ENCODE results near the gene SPDYC.
"Not testable (repeated sequence)": the region's sequence is repeated elsewhere in the genome, so short reads cannot be mapped to it uniquely, and the experiment has no call there.

The SPDYC gene

DNA sequence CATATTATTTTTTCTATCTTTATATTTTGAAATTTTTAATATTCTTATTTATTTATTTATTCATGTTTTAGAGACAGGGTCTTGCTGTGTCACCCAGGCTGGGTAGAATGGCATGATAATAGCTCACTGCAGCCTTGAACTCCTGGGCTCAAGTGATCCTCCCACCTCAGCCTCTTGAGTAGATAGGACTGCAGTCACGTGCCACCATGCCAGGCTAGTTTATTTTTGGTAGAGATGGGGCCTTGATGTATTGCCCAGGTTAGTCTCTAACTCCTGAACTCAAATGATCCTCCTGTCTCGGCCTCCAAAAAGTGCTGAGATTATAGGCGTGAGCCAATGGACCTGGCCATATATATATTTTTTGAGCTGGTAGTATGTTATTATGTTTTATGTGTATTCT lies 2.4 kb upstream of the SPDYC start:
- DNase-seq (ENCODE audit: low read depth in 2 of 2): no peak

- DNase-seq (ENCODE audit: low read depth in 2 of 2): no peak
Measured at GRCh38 chr11:65169164-65169641, 830 bp upstream of the SPDYC start.

- DNase-seq (ENCODE audit: low read depth in 2 of 2): no peak
Measured at GRCh38 chr11:65172600-65172999, 2.6 kb downstream of the SPDYC start.

DNA sequence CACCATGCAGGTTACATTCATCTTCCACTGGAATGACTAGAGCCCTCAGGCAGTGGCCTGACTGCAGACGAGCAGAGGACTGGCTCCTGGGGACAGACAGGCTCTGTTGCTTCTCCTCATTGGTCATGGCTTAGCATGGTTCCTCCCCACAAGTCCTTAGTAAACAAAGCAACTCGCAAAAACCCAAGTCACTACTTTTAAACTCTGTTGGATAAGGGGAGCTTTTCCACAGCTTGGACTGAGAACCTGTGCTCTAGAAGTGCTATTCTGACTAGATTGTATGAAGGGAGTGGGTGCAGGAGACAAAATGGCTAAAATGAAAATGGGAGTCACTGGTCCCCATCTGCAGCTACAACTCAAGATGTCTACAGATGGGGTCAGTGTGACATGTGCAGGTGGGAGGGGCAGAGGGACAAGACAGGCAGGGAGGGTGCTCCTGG lies 4.6 kb downstream of the SPDYC start:
- not testable (repeated sequence) for DNase-seq (ENCODE audit: low read depth in 2 of 2)

- DNase-seq (ENCODE audit: low read depth in 2 of 2): peak in 1 of 2 donors; percentile 25
Measured at GRCh38 chr11:65180877-65181568, 11.0 kb downstream of the SPDYC start.

DNA sequence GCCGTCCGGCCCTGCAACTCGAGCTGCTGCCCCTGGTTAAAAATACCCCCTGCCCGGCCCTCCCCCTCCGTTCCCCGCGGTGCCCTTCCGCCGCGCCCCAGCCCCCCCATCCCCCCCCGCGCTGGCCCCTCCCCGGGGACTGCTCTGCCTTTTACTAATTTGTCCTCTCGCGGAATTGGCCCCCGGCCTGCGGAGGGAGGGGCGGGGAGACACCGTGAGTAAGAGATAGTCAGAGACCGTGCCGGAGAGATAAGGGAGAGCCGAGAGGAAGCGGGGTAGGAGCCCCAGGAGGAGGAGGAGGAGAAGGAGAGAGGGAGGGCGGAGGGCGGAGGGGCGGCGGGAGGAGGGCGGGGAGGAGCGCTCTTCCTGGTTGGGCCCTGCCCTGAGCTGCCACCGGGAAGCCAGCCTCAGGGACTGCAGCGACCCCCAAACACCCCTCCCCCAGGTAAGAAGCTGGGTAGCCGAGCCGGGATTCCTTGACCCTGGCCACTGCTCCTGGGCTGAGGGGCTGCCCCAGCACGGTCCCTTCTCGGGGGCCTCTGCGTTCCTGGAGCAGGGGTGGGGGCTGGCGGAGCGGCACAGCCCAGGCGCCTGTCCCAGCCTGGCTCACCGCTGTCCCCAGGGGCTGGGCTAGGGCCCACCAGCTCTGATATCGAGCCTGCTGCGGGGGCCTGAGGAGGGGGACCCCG lies 11.7 kb downstream of the SPDYC start, which contains the start of gene CAPN1:
Gene CAPN1 (plus strand): TSS at position 360 of the 689 bp plus-strand sequence. CDS start 774 bp downstream, outside the sequence.
- DNase-seq (ENCODE audit: low read depth in 2 of 2): peak; percentile 32 to 48

- DNase-seq (ENCODE audit: low read depth in 2 of 2): no peak
Measured at GRCh38 chr11:65182258-65183170, 12.5 kb downstream of the SPDYC start.

DNA sequence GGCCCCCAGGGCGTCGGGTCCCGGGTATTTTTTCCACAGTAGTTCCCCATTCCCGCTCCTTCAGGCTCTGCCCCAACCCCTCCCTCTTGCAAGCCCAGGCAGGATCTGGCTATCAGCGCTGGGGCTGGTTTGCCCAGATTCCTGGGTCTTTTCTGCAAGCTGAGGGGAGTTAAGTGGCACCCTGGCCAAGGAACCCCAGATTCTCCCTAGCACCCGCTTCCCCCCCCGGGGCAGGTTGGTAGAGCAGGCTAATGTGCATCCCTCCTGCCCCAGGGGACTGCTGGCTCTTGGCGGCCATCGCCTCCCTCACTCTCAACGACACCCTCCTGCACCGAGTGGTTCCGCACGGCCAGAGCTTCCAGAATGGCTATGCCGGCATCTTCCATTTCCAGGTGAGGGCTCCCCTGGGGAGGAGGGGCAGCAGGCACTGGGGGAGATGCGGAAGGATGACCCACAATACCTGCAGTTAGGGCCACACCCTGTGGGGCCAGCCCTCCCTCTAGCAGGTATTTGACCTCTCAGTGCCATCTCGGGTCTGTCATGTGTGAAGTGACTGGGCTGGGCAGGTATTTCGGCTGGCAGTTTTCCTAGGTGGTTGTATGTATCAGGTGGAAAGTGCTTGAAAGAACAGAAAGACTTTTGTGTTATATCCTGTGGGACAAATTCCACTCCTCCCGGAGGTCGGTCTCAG lies 13.3 kb downstream of the SPDYC start:
- DNase-seq (ENCODE audit: low read depth in 2 of 2): no peak

- DNase-seq (ENCODE audit: low read depth in 2 of 2): no peak
Measured at GRCh38 chr11:65184146-65184545, 14.1 kb downstream of the SPDYC start.

GRCh38 chr11:65185171-65185570 lies 15.1 kb downstream of the SPDYC start:
- DNase-seq (ENCODE audit: low read depth in 2 of 2): no peak

GRCh38 chr11:65185869-65186341 lies 15.9 kb downstream of the SPDYC start:
- DNase-seq (ENCODE audit: low read depth in 2 of 2): no peak

DNA sequence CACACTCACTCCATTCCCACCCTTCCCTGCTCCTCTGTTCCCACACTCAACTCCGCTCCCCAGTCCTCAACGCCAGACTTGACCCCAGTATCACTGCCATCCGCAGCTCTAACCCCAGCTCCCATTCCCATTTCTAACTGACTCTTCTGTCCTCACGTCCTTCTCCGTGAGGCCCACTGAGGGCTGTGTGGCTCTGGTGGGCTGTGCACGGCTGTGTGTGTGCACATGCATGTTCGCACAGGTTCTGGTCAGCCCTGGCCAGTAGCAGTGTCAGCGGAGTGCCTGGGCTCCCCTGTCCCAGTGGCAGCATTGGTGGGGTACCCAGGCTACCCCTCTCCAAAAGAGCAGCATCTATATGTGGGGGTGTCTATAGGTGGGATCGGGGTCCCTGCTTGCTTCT lies 16.7 kb downstream of the SPDYC start:
- DNase-seq (ENCODE audit: low read depth in 2 of 2): no peak

DNA sequence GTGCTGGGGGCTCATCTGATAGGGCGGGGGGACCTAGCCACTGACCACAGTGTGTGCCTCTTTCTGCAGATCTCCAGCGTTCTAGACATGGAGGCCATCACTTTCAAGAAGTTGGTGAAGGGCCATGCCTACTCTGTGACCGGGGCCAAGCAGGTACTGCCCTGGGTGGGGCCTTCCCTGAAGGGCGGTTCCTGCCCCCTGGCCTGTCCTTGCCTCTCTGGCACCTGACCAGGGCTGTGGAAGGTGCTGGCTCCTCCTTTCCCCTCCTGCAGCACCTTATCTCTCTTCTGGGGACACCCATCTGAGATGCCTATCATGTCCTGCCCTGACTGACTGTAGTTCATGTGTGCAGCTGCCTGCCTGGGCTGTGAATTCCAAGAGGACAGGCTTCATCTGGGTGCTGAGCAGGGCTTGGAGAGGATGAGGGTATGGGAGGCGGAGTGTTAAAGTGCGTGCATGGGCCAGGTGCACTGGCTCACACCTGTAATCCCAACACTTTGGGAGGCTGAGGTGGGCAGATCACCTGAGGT lies 17.2 kb downstream of the SPDYC start:
- DNase-seq (ENCODE audit: low read depth in 2 of 2): no peak

DNA sequence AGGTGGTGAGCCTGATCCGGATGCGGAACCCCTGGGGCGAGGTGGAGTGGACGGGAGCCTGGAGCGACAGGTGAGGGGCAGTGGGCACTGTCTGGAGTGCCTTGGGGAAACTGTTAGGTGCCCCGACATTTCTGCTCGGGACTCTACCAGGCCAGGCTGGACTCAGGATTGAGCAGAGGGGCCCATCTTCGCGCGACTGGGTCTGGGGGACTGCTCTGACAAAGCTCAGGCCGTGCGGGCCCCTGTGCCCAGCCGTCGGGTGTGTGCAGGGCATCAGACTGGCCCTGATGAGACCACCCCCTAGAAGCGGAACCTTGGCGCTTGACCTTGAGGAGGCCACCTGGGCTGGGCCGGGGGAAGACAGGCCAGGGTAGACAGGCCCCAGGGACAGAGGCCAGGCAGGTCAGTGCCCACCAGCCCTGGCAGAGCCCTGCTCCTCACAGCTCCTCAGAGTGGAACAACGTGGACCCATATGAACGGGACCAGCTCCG lies 18.0 kb downstream of the SPDYC start:
- no peak for DNase-seq (ENCODE audit: low read depth in 2 of 2)

DNA sequence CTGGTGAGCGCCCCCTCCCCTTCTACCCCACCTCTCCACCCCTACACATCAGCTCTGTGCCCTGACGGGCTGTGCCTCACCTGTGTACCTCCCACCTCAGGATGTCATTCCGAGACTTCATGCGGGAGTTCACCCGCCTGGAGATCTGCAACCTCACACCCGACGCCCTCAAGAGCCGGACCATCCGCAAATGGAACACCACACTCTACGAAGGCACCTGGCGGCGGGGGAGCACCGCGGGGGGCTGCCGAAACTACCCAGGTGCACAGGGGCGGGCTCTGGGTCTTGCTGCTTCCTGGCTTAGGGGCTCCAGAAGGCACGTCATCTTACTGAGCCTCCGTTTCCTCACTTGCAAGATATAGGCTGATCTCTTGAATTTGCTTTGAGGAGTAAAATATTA lies 18.5 kb downstream of the SPDYC start:
- no peak for DNase-seq (ENCODE audit: low read depth in 2 of 2)

- DNase-seq (ENCODE audit: low read depth in 2 of 2): no peak
Measured at GRCh38 chr11:65189191-65189590, 19.2 kb downstream of the SPDYC start.

GRCh38 chr11:65194564-65194963 lies 24.5 kb downstream of the SPDYC start:
- DNase-seq (ENCODE audit: low read depth in 2 of 2): no peak

DNA sequence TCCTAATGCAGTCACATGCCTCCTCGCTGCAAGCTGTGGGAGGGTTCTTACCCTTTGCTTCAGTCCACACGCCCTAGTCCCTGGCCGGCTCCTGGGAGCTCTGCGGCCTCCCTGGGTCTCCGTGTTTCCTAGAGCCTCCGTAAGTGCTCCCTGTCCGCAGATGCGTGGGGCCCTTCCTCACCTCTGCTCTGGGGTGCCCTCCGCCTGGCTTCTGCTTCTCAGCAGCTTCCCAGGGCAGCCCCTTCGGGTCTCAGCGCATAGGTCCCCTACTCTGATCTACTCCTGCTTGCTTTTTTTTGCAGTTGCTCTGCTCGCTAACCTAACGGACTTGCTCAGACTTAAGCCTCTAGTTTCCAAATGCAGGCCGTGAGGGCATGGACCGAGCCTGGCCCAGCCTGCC lies 34.1 kb downstream of the SPDYC start:
- DNase-seq (ENCODE audit: low read depth in 2 of 2): no peak

DNA sequence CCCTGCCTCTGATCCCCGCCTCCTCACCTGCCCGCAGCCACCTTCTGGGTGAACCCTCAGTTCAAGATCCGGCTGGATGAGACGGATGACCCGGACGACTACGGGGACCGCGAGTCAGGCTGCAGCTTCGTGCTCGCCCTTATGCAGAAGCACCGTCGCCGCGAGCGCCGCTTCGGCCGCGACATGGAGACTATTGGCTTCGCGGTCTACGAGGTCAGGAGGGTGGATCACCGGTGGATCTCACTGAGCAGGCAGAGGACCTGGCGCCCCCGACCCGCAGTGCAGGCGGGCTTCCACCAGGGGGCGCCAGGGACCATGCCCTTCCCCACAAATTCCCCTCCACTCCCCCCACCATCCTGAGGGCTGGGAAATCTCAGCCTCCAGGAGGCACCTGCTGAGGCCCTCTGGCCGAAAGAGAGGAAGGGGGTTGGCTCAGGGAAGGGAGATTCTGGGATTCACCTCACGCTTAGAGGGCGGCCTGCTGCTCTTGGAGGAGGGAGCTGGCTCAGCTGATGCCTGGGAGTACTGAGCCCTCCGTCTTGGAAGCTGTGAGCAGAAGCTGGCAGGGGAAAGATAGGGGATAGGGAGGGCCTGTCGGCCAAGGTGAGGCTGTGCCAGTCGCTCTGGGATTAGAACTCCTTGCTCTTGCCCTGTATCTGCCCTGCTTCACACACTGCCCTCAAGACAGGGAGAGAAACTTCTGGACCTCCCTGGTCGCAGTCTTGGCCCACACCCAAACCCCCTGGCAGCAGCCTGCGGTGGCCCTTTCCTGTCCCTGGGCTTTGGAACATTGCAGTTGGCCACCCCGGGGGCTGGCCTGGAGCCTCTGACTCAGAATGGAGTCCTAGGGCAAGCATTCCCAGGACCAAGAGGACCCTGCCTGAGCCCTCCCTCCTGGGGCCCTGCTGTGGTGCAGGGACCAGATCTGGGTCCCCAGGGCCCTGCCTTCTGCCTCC lies 34.9 kb downstream of the SPDYC start:
- peak in 1 of 2 donors; percentile 35 for DNase-seq (ENCODE audit: low read depth in 2 of 2)

DNA sequence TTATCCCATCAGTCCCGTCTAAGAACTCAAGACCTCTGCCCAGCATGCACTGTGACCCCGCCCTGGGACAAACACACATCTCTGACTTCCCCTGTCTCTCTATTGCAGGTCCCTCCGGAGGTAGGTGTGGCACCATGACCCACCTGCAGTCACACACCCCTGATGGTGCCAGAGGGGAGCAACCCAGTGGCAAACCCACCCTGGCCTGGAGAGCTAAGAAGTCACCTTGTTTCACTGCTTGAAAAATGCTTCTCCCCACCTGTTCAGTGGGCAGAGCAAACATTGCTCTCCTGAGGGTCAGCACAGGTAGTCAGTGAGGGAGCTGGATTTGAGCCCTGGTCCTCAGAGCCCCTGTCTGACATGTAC lies 35.6 kb downstream of the SPDYC start:
- DNase-seq (ENCODE audit: low read depth in 2 of 2): no peak
